Suprapubic skin (tissue), 3 donors: Measurements from ENCODE around the gene KIAA0513.

Source experiments
- CTCF ChIP-seq, 2 donors: fragments of 200-600 bp in 1 of 2; fragments of 450-650 bp in 1 of 2; sonication (generic) in 1 of 2; IDR thresholded peaks; one replicate each; pipeline ENCODE4 v1.5.1; 2016 to 2019; ENCODE audit warnings: antibody characterized with exemption in 2 of 2, mild to moderate bottlenecking in 1 of 2, moderate library complexity in 1 of 2
- POLR2A ChIP-seq, 2 donors: fragments of 450-650 bp; IDR thresholded peaks; one replicate each; pipeline ENCODE4 v1.6.1; 2017; ENCODE audit warnings: antibody characterized with exemption in 2 of 2, mild to moderate bottlenecking in 2 of 2, moderate library complexity in 2 of 2

- TF ChIP-seq POLR2A (IDR thresholded peaks at IDR 0.05) = no peak
- no peak for TF ChIP-seq CTCF (IDR thresholded peaks at IDR 0.05)
These were observed 28.7 kb downstream of the KIAA0513 start for GRCh38 chr16:85056211-85056748.
